Suprapubic skin (tissue), 4 donors: Measurements from ENCODE around the gene GGCX.

Experiments used
- POLR2A ChIP-seq, 2 donors: fragments of 450-650 bp; IDR thresholded peaks; one replicate each; pipeline ENCODE4 v1.6.1; 2017; ENCODE audit warnings: antibody characterized with exemption in 2 of 2, mild to moderate bottlenecking in 2 of 2, moderate library complexity in 2 of 2
- POLR2AphosphoS5 ChIP-seq, 3 donors: sonication (generic); formaldehyde crosslinking; IDR thresholded peaks; one replicate each; pipeline ENCODE4 v1.6.1; 2017; ENCODE audit warnings: antibody characterized with exemption in 3 of 3
- TF ChIP-seq, protein P1 (sequence below), 2 donors: fragments of 200-600 bp in 1 of 2; fragments of 450-650 bp in 1 of 2; sonication (generic) in 1 of 2; IDR thresholded peaks; one replicate each; pipeline ENCODE4 v1.5.1; 2016 to 2019; ENCODE audit warnings: antibody characterized with exemption in 2 of 2, mild to moderate bottlenecking in 1 of 2, moderate library complexity in 1 of 2

GRCh38 chr2:85596026-85596333 lies 34.7 kb upstream of the GGCX start:
- TF ChIP-seq, protein P1, sequence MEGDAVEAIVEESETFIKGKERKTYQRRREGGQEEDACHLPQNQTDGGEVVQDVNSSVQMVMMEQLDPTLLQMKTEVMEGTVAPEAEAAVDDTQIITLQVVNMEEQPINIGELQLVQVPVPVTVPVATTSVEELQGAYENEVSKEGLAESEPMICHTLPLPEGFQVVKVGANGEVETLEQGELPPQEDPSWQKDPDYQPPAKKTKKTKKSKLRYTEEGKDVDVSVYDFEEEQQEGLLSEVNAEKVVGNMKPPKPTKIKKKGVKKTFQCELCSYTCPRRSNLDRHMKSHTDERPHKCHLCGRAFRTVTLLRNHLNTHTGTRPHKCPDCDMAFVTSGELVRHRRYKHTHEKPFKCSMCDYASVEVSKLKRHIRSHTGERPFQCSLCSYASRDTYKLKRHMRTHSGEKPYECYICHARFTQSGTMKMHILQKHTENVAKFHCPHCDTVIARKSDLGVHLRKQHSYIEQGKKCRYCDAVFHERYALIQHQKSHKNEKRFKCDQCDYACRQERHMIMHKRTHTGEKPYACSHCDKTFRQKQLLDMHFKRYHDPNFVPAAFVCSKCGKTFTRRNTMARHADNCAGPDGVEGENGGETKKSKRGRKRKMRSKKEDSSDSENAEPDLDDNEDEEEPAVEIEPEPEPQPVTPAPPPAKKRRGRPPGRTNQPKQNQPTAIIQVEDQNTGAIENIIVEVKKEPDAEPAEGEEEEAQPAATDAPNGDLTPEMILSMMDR (IDR thresholded peaks at IDR 0.05) = no peak
- TF ChIP-seq POLR2A (IDR thresholded peaks at IDR 0.05) (no peak), POLR2AphosphoS5 (IDR thresholded peaks at IDR 0.05) (no peak)
